Dedifferentiated amniotic fluid mesenchymal stem cell (primary cell): ENCODE measurements around the gene DOHH.
"Not testable (repeated sequence)": the region's sequence is repeated elsewhere in the genome, so short reads cannot be mapped to it uniquely, and the experiment has no call there.

Source experiments
- DNase-seq: peaks from one replicate; pipeline ENCODE4 v3.0.0-alpha.2; 2016; ENCODE audit errors: extremely low spot score

The DOHH gene

GRCh38 chr19:3519126-3519525 lies 18.7 kb upstream of the DOHH start:
- DNase-seq = no peak

GRCh38 chr19:3518659-3519058 lies 18.2 kb upstream of the DOHH start:
- DNase-seq = no peak

- DNase-seq = no peak
These were observed 17.8 kb upstream of the DOHH start for GRCh38 chr19:3518255-3518654.

GRCh38 chr19:3517638-3518037 lies 17.2 kb upstream of the DOHH start:
- no peak for DNase-seq

- no peak for DNase-seq
These were observed 16.3 kb upstream of the DOHH start for GRCh38 chr19:3516675-3517207.

- no peak for DNase-seq
These were observed 15.5 kb upstream of the DOHH start for GRCh38 chr19:3515891-3516422.

GRCh38 chr19:3514930-3515329 lies 14.5 kb upstream of the DOHH start:
- no peak for DNase-seq

GRCh38 chr19:3513229-3514140 lies 13.0 kb upstream of the DOHH start:
- DNase-seq = no peak

- DNase-seq = no peak
These were observed 12.2 kb upstream of the DOHH start for GRCh38 chr19:3512562-3513228.

GRCh38 chr19:3511506-3512251 lies 11.2 kb upstream of the DOHH start:
- no peak for DNase-seq

GRCh38 chr19:3510727-3511126 lies 10.3 kb upstream of the DOHH start:
- no peak for DNase-seq

- DNase-seq = no peak
These were observed 9.1 kb upstream of the DOHH start for GRCh38 chr19:3509566-3509989.

- DNase-seq = no peak
These were observed 8.5 kb upstream of the DOHH start for GRCh38 chr19:3508771-3509535.

- not testable (repeated sequence) for DNase-seq
These were observed 7.7 kb upstream of the DOHH start for GRCh38 chr19:3508121-3508661.

- DNase-seq = no peak
These were observed 7.1 kb upstream of the DOHH start for GRCh38 chr19:3507371-3508120.

GRCh38 chr19:3506384-3507340 lies 6.2 kb upstream of the DOHH start:
- peak; percentile 15 for DNase-seq

- DNase-seq = peak; percentile 98
These were observed 5.3 kb upstream of the DOHH start, which contains the start of gene FZR1 for GRCh38 chr19:3505598-3506383. Gene FZR1, plus strand, starts transcription at chr19:3506311. Its CDS starts 16,679 bp downstream, at chr19:3522990.

- DNase-seq = no peak
These were observed 4.3 kb upstream of the DOHH start for GRCh38 chr19:3504735-3505134.
